Ramos (cell line): ENCODE measurements around the gene AHNAK.
"Not testable (repeated sequence)": the region's sequence is repeated elsewhere in the genome, so short reads cannot be mapped to it uniquely, and the experiment has no call there.

Source experiments
- in situ Hi-C: fragments of 300-500 bp; cut with MboI; formaldehyde crosslinking; loops from one replicate; pipeline ENCODE4 v1.14.3; 2022; ENCODE audit warnings: low sequenced_read_pairs; ENCODE audit not compliant: unreplicated experiment

Gene AHNAK

DNA sequence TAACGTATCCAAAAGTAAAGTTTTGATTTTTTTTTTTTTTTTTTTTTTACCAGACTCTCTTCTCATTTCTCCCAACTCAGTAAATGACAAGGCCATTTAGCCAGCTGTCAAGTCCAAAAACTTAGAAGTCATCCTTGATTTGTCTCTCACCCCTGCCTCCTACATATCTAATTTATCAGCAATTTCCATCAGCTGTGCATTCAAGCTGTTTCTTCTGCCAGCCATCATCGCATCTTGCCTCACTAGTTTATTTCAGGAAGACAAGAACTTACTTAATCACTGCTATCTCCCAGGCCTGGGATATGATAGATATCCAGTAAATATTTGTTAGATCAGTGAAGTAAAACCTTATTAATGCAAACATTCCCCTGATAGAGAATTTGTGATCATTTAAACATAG is 80.2 kb downstream of the AHNAK start:
- in situ Hi-C loops: no loop called here

DNA sequence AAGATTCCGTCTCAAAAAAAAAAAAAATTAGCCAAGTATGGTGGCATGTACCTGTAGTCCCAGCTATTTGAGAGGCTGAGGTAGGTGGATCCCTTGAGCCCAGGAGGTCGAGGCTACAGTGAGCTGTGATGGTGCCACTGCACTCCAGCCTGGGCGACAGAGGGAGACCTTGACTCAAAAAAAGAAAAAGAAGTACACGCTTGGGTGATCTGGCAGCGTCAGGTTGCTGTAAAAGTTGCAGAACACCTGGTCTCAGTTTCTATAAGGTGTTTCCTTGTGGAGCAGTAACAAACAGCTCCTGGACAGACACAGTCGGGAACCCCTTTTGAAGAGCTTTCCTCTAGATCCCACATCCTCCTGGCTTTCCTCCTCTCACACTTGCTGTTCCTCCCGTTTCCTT is 82.0 kb downstream of the AHNAK start:
- in situ Hi-C loops: no loop called here

DNA sequence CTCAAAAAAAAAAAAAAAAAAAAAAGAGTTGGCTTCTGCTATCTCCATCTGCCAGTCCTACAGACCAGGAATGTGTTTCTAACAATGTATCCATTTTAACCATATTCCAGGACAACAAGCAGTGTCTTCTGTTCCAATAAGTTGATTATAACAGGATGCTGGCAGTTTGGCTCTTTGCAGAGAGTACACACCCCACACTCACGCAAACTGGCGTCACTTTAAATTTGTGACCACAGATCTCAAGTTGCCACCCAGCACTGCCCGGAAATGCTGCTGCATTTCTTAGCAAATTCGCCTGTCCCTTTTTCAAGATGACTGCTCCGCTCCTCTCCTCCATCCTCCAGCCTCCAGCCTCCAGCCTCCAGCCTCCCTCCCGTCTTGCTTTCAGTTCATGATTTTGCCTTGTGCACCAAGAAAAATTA is 83.5 kb downstream of the AHNAK start:
- in situ Hi-C loops: no loop called here

DNA sequence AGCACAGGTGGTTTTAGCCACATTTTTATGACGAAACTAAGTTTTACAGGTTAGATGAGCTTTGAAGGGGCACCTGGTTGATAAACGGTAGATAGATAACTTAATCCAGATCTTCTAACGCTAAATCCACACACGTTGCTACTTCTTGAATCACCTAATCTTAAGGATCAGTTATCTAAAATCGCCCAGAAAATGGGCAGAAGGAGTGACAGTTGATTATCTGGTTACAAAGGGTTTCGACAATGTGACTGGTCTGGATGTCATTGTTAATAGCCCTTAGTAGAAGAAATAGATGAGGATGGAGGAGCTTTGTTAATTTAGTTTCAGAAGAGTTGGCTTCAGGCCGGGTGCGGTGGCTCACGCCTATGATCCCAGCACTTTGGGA is 84.1 kb downstream of the AHNAK start:
- in situ Hi-C loops: no loop called here

DNA sequence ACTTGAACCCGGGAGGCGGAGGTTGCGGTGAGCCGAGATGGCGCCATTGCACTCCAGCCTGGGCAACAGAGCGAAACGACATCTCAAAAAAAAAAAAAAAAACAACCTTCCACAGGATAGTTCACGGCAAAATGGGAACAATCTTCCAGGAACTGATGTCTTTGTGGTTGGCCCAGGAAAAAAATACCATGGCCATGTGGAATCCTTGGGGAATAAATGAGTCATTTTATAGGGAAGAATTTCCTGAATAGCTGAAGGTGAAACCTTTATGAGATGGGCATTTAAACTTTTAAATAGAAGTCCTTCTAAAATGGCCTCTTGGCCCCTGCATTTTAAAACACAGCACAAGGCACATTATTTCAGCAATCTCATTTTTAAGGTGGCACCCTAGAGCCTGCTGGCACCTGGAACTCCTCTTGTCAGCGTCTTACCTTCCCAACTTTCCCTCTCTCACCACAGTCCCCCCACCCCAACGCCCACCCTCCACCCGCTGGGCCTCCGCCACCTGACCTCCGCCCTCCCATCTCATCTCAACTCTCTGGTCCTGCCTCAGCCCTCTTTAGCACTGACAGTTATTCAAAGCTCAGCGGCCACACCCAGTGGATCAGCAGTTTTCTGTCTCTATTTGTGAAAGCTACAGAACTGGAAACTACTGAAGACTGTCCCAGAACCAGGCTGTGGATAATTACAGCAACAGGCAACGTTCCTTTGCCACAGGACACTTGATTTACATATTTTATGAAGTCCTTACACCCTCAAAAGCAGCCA is 84.7 kb downstream of the AHNAK start:
- in situ Hi-C loops: no loop called here

DNA sequence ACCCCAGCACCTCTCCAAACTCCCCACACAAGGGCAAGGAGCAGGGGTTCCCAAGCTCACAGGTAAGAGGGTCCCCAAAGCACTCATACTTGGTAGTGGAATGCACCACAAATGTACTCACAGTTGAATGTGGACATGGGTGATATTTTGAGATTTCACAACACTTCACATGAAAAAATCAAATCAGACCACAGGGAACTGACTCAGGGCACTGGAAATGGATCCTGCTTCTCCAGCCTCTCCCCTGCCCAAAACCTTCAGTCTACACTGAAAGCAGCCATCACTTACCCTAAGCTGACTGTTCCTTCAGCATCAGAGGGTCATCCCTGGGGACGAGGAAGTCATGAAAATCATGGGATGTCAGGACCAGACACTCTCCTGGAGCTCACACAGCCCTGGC is 87.5 kb downstream of the AHNAK start:
- in situ Hi-C loops: no loop called here

DNA sequence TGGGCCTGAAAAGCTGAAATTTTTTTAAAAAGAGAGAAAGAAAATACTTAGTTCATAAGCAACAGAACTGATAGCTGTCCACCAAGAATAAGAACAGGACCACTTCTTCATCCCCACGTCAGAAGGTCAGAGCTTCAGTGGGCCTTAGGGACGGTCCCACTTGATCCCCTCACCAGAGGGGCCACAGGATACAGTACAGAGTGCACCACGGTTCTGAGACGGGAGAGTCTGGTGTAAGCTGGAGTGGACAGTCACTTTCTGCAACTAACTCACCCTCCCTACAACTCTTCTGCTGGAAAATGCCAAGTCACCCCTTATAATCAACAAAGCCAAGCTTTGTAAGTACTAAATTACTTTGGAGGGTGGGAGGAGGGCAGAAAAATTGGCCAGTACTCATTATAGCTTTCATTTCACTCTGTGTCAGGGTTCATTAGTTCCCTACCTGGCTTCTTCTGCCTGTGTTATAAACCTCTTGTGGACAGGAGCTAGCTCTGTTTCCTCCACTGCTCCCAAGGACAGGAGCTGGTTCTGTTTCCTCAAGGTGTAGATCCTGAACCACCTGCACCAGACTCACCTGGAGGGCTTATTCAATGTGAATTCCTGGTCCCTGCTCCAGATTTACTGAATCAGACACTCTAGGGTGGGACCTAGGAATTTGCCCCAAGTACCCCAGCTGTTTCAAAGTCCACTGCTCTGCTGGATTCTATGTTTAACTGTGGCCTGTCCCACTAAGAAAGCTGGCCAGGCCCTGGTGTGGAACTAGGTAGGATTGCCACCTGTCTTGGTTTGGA is 88.2 kb downstream of the AHNAK start:
- in situ Hi-C loops: no loop called here

DNA sequence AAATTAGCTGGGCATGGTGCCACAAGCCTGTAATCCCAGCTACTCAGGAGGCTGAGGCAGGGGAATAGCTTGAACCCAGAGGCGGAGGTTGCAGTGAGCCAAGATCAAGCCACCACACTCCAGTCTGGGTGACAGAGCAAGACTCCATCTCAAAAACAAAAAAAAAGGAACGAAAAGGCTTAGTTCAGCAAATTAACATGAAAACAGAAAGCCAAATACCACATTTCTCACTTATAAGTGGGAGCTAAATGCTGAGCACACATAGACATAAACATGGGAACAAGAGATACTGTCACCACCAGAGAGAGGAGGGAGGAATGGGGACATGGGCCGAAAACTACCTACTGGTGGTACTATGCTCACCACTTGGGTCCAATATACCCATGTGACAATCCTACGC is 89.1 kb downstream of the AHNAK start:
- in situ Hi-C loops: no loop called here

DNA sequence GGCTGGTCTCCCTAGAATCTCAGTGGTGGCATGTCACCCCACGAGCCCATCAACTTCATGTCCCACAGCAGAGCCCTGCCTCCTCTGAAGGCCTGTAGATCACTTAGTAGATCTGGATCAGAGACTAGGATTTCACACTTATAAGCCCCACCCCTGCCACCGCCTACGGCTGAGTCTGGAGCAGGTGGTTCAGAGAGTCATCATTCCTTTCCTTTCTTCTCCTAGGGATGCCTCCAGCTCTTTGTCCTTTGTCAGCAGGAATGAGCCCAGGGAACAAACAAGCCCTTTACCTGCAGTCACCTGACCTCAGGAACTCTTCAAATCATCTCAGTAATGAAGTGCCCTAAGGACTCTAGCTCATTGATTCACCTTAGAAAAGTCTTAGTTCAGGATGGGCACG is 90.0 kb downstream of the AHNAK start:
- in situ Hi-C loops: no loop called here

DNA sequence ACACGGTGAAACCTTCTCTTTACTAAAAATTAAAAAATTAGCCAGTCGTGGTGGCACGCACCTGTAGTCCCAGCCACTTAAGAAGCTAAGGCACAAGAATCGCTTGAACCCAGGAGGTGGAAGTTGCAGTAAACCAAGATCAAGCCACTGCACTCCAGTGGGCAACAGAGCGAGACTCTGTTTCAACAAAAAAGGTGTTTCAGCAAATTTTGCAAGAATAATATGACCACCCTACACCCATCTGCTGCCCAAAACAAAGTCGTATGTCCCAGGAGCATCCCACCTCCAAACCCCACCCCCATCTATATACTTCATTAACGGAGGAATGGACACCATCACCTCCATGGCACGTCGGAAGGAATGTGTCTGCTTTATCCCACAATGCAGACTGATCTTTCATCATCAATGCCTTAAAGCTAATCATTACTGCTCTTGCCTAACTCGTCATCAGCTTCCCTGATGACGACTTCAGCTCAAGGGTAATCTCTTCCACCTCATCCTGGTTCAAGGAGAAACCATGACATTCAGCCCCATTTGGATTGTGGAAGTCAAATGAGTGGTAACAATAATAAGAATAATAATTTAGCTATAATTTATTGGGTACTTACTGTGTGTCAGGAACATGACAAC is 93.7 kb downstream of the AHNAK start:
- in situ Hi-C loops: no loop called here

DNA sequence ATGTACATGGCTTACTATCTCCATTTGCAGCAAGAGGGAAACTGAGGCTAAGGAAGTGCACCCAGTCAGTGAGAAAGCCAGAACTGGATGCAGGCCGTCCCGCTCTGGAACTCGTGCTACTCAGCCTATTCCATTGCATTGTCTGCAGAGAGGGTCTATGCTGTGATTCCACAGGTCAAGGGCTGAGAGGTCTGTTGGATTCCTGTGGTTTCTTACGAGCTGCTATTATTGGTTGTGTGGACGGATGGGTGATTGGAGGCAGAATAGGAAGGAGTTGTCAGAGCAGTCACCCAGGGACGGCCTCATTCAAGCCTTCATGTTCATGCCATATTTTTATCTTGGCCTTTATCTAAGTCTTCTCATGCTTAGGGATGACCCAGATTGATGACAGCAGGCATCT is 94.3 kb downstream of the AHNAK start:
- in situ Hi-C loops: no loop called here

DNA sequence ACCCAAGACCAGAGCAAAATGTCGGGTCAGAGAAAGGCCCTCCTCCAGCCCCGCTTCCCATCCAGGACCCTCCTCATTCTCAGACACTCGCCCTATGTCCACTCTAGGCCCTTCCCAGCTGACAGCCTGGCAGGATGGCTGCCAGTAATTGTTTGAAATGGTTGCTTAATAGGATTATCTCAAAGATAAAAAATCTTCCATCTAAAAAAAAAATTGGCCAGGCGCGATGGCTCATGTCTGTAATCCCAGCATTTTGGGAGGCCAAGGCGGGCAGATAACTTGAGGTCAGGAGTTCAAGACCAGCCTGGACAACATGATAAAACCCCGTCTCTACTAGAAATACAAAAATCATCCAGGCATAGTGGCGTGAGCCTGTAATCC is 95.4 kb downstream of the AHNAK start:
- in situ Hi-C loops: no loop called here

DNA sequence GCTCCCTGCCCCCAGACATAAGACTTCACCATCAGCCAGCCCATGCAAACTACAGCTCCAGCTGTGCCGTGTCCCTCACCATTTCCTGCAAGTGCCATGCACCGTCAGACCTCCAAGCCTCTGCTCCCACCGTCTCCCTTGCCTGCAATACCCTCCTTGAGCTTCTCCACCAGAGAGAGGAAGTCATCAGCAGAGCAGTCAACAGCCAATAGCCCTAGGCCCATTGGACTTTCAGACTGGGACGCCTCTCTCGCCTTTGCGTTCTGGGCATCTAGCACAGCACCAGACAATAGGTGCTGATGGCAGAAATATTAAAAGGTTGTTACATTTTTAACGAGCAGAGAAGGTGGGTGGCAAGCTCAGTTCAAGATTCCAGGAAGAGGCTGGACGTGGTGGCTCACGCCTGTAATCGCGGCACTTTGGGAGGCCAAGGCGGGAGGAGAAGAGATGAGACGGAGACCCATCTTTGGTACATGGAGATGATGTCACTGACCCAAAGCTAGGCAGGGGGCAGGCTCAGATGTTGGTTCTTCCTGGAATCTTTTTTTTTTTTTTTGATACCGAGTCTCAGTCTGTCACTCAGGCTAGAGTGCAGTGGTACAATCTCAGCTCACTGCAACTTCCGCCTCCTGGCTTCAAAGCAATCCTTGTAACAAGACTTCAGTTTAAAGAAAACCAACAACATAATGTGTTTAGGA is 95.9 kb downstream of the AHNAK start:
- in situ Hi-C loops: no loop called here

DNA sequence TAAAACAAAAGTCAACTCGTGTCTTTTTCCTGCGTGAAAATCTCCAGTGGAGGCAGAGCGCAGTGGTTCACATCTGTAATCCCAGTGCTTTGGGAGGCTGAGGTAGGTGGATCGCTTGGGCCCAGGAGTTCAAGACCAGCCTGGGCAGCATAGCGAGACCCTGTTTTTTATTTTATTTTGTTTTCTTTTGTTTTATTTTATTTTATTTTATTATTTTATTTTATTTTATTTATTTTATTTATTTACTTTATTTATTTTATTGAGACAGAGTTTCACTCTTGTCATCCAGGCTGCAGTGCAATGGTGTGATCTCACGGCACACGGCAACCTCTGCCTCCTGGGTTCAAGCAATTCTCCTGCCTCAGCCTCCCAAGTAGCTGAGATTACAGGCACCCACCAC is 96.7 kb downstream of the AHNAK start:
- in situ Hi-C loops: not testable (repeated sequence)

DNA sequence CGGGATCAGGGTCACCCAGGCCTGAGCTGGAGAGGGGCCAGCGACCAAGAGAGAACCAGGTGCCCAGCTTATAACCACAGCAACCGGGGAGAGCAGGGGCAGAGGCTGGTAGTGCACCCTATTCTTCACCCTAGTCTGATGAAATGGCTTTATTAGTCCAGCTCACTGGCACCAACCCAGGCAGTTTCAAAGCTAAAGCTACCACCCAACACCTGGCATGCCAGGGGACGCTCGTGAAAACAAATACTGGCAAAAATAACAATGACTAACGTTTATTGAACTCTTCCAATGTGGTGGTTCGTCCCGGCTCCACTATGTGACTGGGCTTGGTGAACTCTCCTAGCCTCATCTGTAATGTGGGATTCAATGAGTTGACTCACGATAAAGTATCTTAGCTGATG is 97.2 kb downstream of the AHNAK start:
- in situ Hi-C loops: no loop called here

DNA sequence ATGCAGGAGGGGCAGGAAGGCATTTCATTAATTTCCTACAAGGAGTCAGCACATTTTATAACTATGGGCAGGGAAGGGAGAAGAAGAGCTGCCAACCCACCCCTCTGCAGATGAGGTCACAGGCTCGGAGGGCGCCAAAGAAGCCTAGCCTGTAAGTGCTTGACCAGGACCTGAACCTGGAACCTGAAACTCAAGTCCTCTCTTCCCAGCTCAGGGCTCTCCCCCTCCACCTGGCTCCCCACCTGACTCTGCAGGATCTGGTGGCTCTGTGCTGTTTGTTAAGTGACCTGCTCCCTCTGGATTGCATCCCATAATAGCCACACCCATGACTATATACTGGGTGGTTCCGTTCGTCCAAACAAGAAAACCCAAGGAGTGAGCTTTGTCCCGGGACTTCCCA is 100.5 kb downstream of the AHNAK start:
- in situ Hi-C loops: no loop called here

DNA sequence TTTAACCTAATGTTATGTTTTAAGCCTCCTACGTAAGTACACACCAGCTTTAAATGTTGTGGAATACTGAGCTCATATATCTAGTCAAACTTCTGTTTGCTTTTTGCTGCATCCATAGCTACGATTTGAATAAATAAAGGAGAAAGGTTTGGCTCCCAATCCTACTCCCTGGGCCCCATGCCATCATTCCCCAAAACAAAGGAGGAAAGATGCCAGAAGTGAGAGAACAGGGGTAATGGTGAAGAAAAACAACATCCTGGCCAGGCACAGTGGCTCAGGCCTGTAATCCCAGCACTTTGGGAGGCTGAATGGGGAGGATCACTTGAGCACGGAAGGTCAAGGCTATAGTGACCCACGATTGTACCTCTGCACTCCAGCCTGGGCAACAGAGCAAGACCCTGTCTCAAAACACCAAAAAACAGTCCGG is 101.3 kb downstream of the AHNAK start:
- in situ Hi-C loops: no loop called here

DNA sequence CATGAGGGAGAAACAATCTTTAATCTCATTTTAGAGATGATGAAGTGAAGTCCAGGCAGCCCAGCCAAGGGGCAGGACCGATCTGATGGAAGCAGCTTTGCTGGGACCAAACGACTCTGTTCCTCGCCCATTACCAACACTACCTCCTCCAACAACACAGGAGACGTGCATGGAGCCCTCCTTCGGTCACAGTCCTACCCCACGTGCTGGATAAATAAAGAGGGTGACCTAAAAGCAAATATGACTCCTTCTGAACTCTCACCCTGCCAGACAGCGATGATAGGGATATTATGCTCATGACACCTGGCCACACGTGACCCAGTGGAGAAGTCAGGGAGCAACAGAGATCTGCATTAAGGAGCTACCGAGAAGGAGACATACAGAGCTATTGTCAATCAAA is 101.8 kb downstream of the AHNAK start:
- in situ Hi-C loops: no loop called here

DNA sequence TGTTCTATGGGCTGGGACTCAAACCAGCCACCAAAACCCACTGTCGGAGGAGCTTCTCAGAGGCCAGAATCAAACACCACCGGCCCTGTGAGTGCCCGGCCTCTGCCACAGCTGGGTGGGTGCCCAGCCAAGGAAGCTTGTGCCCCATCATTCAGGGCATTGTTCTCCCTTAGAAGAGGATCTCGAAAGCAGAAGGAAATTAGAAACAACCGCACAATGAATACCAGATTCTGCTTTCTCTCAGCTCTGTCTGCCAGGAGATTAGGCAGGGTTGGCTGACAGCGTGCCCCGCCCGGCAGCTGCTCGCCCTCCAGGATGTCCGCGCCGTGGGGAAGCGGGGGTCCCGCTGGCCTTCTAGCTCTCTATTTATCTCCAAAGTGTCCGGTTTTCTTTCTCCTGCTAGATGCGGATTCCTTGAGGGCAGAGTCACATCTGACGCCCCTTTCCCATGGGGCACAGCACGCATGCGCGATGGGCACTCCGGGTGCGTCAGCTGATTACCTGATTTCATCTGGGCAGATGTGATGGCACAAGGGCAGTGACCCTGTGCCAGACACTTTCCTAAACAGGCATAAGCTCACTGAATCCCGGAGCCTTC is 102.3 kb downstream of the AHNAK start:
- in situ Hi-C loops: no loop called here
